Tibial nerve (tissue), 4 donors: Measurements from ENCODE around the gene SNX25.
"Not testable (repeated sequence)": the region's sequence is repeated elsewhere in the genome, so short reads cannot be mapped to it uniquely, and the experiment has no call there.

ENCODE experiments used
- CTCF ChIP-seq, 5 experiments: fragments of 200-600 bp in 3 of 5; fragments of 450-650 bp in 2 of 5; sonication (generic) in 3 of 5; IDR thresholded peaks; one replicate each; pipeline ENCODE4 v1.5.1; 2016 to 2019; ENCODE audit warnings: antibody characterized with exemption in 5 of 5, mild to moderate bottlenecking in 3 of 5, moderate library complexity in 2 of 5
- EP300 ChIP-seq, 2 donors: sonication (generic); formaldehyde crosslinking; IDR thresholded peaks; one replicate each; pipeline ENCODE4 v1.6.1; 2017; ENCODE audit warnings: antibody characterized with exemption in 2 of 2, mild to moderate bottlenecking in 1 of 2
- POLR2A ChIP-seq, 2 donors: fragments of 450-650 bp; IDR thresholded peaks; one replicate each; pipeline ENCODE4 v1.6.1; 2017; ENCODE audit warnings: antibody characterized with exemption in 2 of 2, mild to moderate bottlenecking in 2 of 2, moderate library complexity in 2 of 2

GRCh38 chr4:185240486-185240885 lies 31.1 kb downstream of the SNX25 start:
- TF ChIP-seq CTCF, POLR2A, EP300 (IDR thresholded peaks at IDR 0.05): not testable (repeated sequence)
